GM18511 (cell line): ENCODE measurements around the gene ABCD2.
"Not testable (repeated sequence)": the region's sequence is repeated elsewhere in the genome, so short reads cannot be mapped to it uniquely, and the experiment has no call there.

Experiments used
- ATAC-seq: cut with Tn5 transposase; IDR thresholded peaks from one replicate; pipeline ENCODE4 v1.9.1; 2021; ENCODE audit warnings: mild to moderate bottlenecking, moderate library complexity; ENCODE audit not compliant: unreplicated experiment

ABCD2 gene

GRCh38 chr12:39613525-39613924, 6.1 kb downstream of the ABCD2 start:
- no peak for ATAC-seq

- ATAC-seq = no peak
Observed at GRCh38 chr12:39612250-39612649, 7.4 kb downstream of the ABCD2 start.

- ATAC-seq = no peak
Observed at GRCh38 chr12:39611818-39612217, 7.8 kb downstream of the ABCD2 start.

- no peak for ATAC-seq
Observed at GRCh38 chr12:39610436-39611025, 9.1 kb downstream of the ABCD2 start.

- no peak for ATAC-seq
Observed at GRCh38 chr12:39606712-39607423, 12.7 kb downstream of the ABCD2 start.

- ATAC-seq = no peak
Observed at GRCh38 chr12:39605996-39606395, 13.6 kb downstream of the ABCD2 start.

- no peak for ATAC-seq
Observed at GRCh38 chr12:39605501-39605900, 14.1 kb downstream of the ABCD2 start.

- no peak for ATAC-seq
Observed at GRCh38 chr12:39603065-39603464, 16.5 kb downstream of the ABCD2 start.

- ATAC-seq = not testable (repeated sequence)
Observed at GRCh38 chr12:39601951-39602350, 17.7 kb downstream of the ABCD2 start.

- no peak for ATAC-seq
Observed at GRCh38 chr12:39595928-39596327, 23.7 kb downstream of the ABCD2 start.

- ATAC-seq = no peak
Observed at GRCh38 chr12:39592295-39592694, 27.3 kb downstream of the ABCD2 start.

- ATAC-seq = no peak
Observed at GRCh38 chr12:39588348-39588747, 31.3 kb downstream of the ABCD2 start.

GRCh38 chr12:39587225-39587624, 32.4 kb downstream of the ABCD2 start:
- ATAC-seq = peak; percentile 84

GRCh38 chr12:39586816-39587215, 32.8 kb downstream of the ABCD2 start:
- ATAC-seq = peak; percentile 18

GRCh38 chr12:39581592-39581991, 38.0 kb downstream of the ABCD2 start:
- no peak for ATAC-seq

- ATAC-seq = no peak
Observed at GRCh38 chr12:39575498-39575875, 44.1 kb downstream of the ABCD2 start.

- ATAC-seq = no peak
Observed at GRCh38 chr12:39574785-39575497, 44.7 kb downstream of the ABCD2 start.

- no peak for ATAC-seq
Observed at GRCh38 chr12:39574378-39574777, 45.2 kb downstream of the ABCD2 start.

GRCh38 chr12:39573971-39574370, 45.6 kb downstream of the ABCD2 start:
- no peak for ATAC-seq

GRCh38 chr12:39572551-39572950, 47.1 kb downstream of the ABCD2 start:
- no peak for ATAC-seq

- no peak for ATAC-seq
Observed at GRCh38 chr12:39571351-39571750, 48.3 kb downstream of the ABCD2 start.

GRCh38 chr12:39553476-39553875, 66.1 kb downstream of the ABCD2 start:
- no peak for ATAC-seq
